Measurements from ENCODE around the gene PFDN6.
"Not testable (repeated sequence)": the region's sequence is repeated elsewhere in the genome, so short reads cannot be mapped to it uniquely, and the experiment has no call there.

Gene PFDN6

DNA sequence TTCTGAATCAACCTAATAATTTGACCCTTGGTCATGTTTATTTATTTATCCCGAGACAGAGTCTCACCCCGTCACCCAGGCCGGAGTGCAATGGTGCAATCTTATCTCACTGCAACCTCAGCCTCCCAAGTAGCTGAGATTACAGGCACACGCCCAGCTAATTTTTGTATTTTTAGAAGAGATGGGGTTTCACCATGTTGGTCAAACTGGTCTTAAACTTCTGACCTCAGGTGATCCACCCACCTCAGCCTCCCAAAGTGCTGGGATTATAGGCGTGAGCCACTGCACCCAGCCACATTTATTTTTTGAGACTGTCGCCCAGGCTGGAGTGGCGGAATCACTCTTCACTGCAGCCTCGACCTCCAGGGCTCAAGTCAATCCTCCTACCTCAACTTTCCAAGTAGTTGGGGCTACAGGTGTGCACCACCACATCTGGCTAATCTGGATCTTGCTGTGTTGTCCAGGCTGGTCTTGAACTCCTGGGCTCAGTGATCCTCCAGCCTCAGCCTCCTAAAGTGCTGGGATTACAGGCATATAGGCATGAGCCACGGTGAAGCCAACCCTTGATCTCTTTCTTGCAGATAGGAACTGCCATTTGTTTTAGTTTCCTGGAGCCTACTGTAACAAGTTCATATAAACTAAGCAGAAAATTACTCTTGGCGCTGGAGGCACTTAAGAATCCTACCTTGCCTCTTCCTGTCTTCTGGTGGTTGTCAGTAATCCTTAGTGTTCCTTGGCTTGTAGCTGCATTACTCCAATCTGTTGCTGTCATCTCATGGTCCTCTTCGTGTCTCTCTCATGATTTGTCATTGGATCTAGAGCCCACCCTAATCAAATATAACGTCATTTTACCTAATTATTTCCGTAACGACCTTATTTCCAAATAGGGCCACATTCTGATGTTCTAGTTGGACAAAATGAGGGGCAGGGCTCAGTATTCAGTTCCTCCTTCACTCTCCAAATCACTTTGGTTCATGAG lies 15.2 kb upstream of the PFDN6 start:
- DNase-seq (ENCODE audit: low read depth), result no peak

DNA sequence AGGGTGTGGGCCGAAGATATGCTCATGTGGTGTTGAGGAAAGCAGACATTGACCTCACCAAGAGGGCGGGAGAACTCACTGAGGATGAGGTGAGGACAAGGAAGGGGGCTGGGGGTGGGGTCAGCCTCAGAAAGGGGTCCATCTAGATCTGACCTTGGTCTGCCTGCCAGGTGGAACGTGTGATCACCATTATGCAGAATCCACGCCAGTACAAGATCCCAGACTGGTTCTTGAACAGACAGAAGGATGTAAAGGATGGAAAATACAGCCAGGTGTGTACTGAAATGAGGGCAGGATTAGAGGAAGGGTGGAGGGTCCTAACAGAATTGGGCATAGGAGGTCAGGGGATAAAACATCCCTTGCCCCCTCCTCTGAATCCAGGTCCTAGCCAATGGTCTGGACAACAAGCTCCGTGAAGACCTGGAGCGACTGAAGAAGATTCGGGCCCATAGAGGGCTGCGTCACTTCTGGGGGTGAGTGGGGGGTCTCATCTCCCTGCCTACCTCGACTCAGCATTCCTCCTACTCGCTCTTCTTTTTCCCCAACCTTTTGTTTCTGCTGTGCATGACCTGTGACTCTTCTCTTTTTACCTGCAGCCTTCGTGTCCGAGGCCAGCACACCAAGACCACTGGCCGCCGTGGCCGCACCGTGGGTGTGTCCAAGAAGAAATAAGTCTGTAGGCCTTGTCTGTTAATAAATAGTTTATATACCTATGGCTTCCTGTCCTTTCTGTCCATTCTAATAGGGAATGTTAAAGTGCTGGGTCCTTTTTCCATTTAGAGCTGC lies 13.4 kb upstream of the PFDN6 start:
- DNase-seq (ENCODE audit: low read depth), result not testable (repeated sequence)

DNA sequence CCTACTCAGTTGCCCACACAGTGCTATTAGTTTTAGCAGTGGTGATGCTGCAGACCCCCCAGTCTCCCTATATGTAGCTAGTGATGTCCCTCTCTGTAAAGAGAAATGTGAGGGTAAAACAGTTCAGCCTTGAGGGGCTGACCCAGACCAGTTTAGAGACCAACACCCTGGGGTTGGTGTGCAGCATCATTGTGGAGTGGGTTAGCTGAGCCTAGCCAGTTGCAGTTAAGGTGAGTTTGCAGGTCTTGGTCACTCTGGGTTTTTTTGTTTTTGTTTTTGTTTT lies 12.9 kb upstream of the PFDN6 start:
- no peak for DNase-seq (ENCODE audit: low read depth)

DNA sequence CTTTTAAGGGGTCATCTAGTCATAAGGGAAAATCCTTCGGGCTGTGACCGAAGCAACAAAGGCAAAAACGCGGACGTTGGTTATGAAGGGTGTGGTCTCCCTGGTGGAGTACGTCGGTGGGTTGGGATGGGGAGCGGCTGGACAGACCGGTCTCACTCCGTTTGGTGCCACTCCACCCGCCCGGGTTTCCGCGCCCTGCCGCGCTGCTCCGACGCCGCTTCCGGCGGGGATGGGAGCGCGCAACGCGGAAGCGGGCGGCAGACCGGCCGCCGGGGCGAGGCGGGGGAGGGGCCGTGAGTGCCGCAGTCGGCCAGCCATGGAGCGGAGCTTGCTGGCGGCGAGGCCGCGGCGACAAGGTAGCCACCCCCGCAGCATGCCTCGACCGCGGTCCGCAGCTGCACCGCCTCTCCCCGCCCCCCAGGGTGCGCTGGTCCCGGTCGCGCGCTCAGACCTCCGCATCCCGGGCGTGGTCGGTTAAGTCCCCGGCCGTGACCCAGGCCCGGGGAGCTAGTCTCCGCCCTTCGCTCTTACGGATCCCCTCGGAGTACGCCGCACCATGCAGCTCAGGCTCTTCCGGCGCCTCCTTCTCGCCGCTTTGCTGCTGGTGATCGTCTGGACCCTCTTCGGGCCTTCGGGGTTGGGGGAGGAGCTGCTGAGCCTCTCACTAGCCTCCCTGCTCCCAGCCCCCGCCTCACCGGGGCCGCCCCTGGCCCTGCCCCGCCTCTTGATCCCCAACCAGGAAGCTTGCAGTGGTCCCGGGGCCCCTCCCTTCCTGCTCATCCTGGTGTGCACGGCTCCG lies 12.3 kb upstream of the PFDN6 start, which contains the start of gene B3GALT4:
B3GALT4 (plus strand) TSS at position 260 of the 799 bp plus-strand sequence; CDS start at position 557, 297 bp downstream.
- no peak for DNase-seq (ENCODE audit: low read depth)

DNA sequence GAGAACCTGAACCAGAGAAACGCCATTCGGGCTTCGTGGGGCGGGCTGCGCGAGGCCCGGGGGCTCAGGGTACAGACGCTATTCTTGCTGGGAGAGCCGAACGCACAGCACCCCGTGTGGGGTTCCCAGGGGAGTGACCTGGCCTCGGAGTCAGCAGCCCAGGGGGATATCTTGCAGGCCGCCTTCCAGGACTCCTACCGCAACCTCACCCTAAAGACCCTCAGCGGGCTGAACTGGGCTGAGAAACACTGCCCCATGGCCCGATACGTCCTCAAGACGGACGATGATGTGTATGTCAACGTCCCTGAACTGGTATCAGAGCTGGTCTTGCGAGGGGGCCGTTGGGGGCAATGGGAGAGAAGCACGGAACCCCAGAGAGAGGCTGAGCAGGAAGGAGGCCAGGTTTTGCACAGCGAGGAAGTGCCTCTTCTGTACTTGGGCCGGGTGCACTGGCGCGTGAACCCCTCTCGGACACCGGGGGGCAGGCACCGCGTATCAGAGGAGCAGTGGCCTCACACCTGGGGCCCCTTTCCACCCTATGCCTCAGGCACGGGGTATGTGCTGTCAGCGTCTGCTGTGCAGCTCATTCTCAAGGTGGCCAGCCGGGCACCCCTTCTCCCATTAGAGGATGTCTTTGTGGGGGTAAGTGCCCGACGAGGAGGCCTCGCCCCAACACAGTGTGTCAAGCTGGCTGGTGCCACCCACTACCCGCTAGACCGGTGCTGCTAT lies 11.6 kb upstream of the PFDN6 start:
- no peak for DNase-seq (ENCODE audit: low read depth)

DNA sequence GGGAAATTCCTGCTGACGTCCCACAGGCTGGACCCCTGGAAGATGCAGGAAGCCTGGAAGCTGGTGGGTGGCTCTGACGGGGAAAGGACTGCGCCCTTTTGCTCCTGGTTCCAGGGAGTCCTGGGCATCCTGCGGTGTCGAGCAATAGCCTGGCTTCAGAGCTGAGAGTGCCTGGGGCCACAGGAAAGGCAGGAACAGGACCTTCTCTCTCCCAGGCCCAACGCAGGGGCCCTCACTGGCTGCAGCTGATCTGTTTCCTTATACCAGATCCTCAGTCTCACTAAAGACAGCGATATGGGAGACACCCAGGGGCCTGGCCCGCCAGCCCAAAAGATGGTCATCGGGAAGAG lies 11.0 kb upstream of the PFDN6 start:
- no peak for DNase-seq (ENCODE audit: low read depth)

DNA sequence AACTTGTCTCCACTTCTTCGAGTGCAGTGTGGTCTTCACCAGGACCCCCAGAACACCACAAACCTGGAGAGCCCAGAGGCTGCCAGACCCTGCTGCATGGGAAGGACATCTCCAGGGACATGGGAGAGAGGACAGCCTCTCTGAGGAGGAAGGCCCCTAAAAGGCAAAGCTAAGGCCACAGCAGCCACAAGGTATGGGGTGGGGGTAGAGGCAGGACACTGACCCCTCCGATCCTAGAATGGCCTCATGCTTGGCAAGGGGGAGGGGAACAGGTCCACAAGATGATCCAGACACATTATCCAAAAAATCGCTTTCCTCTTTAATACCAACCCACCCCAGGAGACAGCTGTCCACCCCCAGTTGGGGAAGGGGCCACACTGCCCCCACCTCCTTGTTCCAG lies 10.6 kb upstream of the PFDN6 start:
- DNase-seq (ENCODE audit: low read depth), result no peak

DNA sequence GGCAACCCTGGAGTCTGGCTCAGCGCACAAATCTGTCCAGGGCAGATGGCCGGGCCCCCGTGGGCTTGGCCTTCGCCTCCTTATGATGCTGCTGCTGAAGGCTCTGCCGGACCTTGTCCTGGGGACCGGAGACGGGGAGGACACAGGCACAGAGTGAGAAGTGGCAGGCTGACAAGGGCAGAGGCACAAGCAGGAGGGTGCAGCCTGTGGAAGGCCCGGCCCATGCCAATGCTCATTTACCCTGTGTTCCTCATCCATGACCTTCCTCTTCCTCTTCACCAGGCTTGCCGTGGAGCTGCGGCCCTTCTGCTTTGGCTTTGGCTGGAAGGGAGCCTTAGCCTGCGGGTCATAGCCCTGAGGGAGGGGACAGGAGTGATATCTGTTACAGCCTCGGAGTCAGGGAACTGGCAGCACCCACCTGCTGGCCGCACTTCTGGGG lies 10.1 kb upstream of the PFDN6 start:
- DNase-seq (ENCODE audit: low read depth), result no peak

DNA sequence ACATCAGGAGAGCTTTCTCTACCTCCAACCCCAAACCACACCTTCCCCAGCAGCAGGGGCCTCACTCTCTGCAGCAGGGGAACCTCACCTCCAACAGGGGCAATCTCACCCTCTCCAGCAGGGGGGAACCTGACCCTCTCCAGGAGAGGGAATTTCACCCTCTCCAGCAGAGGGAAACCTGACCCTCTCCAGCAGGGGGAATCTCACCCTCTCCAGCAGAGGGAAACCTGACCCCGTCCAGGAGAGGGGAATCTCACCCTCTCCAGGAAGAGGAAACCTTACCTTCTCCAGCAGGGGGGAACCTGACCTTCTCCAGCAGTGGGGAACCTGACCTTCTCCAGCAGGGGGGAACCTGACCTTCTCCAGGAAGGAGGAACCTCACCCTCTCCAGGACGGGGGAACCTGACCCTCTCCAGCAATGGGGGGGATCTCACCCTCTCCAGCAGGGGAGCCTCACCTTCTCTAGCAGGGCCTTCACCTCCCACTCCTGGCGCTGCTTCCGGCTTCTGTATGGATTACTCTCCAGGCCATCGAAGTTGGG lies 9.4 kb upstream of the PFDN6 start:
- DNase-seq (ENCODE audit: low read depth), result no peak

DNA sequence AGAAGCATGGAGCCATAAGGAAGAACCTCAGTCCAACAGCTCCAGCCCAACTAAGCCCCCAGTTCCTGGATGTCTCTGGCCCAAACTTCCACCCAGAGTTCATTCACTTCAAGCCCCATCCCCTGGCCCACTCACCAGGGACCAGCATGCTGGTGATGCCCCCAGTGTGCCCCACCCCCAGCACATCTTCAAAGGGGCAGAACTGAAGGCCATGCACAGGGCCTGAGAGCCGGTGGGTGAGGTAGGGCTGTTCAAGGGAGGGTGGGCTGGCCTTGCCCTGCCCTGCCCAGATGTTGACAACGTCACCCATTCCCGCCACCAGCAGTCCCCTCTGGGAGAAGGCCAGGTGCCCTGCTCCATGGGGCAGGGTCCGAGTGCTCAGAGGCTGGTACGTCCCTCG lies 8.9 kb upstream of the PFDN6 start:
- DNase-seq (ENCODE audit: low read depth), result no peak

DNA sequence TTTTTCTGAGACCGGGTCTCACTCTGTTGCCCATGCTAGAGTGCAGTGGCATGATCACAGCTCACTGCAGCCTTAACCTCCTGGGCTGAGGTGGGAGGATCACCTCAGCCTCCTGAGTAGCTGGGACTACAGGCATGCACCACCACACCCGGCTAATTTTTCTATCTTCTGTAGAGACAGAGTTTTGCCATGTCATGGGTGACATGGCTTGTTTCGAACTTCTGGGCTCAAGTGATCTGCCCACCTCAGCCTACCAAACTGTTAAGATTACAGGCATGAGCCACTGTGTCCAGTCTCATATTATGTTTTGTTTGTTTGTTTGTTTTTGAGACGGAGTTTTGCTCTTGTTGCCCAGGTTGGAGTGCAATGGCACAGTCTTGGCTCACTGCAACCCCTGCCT lies 4.2 kb upstream of the PFDN6 start:
- not testable (repeated sequence) for DNase-seq (ENCODE audit: low read depth)

DNA sequence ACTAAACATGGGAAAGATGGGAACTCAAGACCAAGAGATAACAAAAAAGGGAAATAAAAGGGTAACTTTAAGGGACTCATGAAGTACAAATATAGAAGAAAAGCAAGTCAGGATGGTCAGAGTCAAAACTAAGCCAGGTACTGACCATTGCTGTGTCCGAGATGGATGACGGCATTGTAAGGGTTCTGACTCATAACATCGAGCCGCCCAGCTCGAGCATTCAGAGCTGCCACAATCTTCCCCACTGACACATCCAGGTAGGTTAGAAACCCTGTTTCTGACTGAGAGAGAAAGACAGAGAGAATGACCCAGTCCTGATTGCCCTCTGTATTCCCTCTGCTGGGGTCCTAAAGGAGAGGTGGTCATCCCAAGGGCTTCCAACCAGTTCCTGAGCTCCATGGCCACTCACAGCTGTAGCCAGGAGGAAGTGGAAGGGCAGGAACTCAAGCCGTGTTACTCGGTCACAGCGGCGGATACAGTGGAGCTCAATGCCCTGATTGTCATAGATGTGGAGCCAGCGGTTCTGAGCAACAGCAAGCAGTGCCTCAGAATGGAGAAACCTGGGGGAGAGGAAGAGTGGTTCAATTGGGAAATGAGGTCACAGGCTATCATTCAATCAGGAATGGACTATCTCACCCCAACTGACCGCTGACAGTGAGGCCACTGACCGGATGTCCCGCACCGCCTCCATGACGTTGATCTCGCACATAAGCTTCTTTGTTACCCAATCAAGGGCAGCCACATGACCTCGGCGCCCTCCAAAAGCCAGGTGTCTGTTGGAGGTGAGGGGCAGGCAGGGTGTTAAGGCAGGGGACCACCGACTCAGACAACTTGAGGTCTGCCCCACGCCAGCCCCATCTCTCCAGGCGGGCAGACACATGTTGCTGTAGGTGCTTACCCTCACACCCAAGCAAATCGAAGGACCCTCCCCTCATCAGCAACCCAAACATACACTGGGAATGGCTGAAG lies 2.2 kb upstream of the PFDN6 start:
- no peak for DNase-seq (ENCODE audit: low read depth)

DNA sequence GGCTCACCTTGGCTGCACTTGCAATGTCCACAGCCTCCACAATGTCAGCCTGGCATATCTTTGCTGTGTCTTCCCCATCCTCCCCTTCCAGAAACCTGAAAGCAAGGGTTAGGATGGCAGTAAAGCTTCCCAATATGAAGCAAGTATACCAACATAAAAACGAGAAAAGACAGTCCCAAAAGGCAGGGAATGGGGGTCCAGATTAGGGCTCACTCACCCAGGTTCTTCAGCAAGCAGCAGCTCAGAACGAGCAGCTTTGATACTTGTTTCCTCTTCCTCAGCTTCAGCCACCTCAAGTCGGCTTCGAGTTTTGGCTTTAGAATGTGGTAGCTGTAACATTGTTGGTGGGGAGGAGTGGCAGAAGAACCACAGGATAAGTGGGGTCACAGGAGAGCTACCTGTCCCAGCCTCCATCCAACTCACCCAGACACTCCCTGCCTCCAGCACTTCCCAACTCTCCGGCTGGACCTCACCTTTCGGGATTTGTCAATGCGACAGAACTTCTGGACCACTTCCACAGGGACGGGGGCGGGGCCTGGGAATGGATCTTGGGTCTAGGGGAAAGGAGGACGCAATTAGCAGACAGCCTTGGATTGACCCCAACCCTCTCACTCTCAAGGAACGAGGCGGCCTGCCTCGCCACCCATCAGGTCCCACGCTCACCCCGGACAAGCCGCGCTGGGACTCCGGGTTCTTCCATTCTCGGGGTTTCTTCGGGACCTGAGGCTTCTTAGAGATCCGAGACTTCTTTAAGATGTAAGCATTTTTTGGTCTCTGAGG lies 1.1 kb upstream of the PFDN6 start:
- DNase-seq (ENCODE audit: low read depth), result no peak

DNA sequence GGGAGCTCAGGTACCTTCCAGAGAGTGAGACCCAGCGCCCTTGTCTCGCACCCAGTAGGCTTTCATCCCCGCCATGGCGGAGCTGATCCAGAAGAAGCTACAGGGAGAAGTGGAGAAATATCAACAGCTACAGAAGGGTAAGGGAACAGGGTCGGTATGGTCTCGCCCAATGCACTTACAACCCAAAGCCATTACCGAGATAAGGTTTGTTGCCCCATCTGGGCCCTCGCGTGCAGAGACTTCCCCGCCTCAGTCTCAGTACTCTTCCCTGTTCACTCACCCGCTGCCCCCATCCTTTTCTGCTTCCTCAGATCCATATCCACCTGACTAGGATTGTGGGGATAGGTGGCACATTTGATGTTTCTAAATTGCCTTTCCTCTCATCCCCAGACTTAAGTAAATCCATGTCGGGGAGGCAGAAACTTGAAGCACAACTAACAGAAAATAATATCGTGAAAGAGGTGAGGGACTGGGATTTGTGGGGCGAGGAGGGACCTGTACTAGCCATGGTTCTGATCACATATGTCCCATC lies 449 bp downstream of the PFDN6 start:
- DNase-seq (ENCODE audit: low read depth), result no peak

DNA sequence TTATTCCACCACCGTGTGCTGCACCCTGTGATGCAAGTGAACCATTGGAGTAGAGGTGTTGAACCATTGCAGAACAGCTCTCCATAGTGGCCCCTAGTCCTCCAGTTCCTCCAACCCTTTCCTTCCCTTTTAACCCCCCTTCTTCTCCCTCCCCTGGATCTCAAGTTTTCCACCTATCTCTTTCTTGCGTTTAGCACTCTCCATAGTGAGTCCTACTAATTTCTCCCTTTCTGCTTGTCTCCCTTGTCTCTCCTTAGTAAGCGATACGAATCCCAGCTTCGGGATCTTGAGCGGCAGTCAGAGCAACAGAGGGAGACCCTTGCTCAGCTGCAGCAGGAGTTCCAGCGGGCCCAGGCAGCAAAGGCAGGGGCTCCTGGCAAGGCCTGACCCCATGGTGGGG lies 1.1 kb downstream of the PFDN6 start:
- DNase-seq (ENCODE audit: low read depth), result no peak

DNA sequence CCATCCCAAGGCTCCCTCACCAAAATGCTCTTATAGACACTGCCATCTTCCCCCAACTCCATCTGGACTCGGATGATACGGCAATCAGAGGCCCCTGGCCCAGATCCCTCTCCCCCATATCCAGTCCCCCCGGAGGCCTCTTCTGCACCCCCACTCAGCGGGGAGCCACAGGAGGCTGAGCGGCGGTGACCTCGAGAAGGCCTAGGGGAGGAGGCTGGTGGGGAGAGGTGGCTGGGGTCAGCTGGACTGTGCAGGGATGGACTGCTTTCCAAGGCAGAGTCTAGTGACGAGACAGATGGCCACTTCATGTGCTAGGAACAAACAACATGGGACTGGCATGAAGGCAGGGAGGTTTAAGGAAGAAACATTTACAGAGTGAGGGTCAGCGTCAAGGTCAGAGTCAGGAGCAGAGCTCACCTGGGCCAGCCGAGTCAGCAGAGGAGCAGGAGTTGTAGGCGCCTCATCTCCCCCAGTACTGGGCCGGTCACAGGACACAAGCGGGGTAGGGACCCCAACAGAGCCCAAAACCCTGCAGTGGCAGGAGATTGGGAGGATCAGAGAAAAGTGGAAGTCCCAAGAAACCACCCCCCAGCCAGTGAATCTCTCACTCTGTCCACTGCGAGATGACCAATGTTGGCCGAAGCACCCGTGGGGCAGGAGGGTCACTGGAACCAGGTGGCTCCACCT lies 3.7 kb downstream of the PFDN6 start:
- no peak for DNase-seq (ENCODE audit: low read depth)

DNA sequence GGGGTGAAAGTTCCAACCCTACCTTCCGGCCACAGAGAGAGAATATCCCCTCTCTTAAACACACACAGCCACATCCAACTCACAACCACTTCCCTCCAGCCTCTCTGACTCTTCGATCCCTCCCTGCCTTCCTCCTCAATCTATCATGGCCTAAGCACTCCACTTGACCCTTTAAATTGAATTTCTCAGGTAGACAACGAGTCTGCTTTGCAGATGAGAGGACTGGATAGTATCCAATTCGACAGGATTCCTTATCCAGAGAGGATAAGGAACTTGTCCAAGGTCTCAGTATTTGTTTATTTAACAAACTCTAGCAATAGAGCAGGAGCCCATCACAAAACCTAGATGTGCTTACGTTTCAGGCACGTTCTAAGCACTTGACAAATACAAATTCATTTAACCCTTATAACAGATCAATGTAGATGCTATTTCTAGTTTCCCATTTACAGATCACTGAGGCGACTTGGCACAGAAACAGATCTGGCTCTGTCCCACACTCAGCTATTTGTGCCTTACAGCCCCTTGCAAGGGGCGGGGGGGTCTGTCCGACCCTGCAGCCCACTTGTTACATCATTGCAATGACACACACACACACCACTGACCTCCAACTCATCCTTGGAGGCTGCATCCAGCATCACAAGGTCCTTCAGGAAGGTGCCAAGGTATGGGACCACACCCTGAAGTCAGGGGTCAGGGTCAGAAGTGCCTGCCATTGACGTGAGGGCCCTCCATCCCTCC lies 4.9 kb downstream of the PFDN6 start:
- DNase-seq (ENCODE audit: low read depth), result no peak
